ENCODE data around the gene CYP3A4. TPM values are rescaled to one million over a fixed set of nuclear protein-coding genes. Genes with fewer than 3 reads are reported as not detected.

CYP3A4 gene
- total RNA-seq, 1 donor from 2014 or later = not detected

GRCh38 chr7:99720800-99721595, 63.0 kb downstream of the CYP3A4 start:
- no peak for DNase-seq

GRCh38 chr7:99719996-99720769, 63.8 kb downstream of the CYP3A4 start:
- DNase-seq = no peak

GRCh38 chr7:99713995-99714570, 69.9 kb downstream of the CYP3A4 start:
- DNase-seq = no peak

- no peak for DNase-seq
These were observed 74.0 kb downstream of the CYP3A4 start for GRCh38 chr7:99709838-99710578.

GRCh38 chr7:99709260-99709659, 74.7 kb downstream of the CYP3A4 start:
- DNase-seq = no peak

GRCh38 chr7:99707096-99707495, 76.9 kb downstream of the CYP3A4 start:
- DNase-seq = no peak

Small RNA genes lying within 50 kb of the gene (small RNA-seq; reads per million reads assigned to genes)
- not detected for gene CYP3A137P

Other genes starting within 250 kb of the CYP3A4 start
- gene FAM200A, start 232.1 kb downstream of the CYP3A4 start, total RNA-seq = 18.9 TPM
- gene ZNF655, start 225.5 kb downstream of the CYP3A4 start, total RNA-seq = 79.1 TPM
- not detected for gene TMEM225B, start 185.9 kb downstream of the CYP3A4 start, total RNA-seq
- 18.4 TPM for gene ZSCAN25, start 167.2 kb downstream of the CYP3A4 start, total RNA-seq
- 1.6 TPM for gene CYP3A5, start 104.2 kb downstream of the CYP3A4 start, total RNA-seq
- not detected for gene CYP3A7, start 49.0 kb downstream of the CYP3A4 start, total RNA-seq
- 0.78 TPM for gene CYP3A43, start 43.8 kb upstream of the CYP3A4 start, total RNA-seq
- gene OR2AE1, start 92.8 kb upstream of the CYP3A4 start, total RNA-seq = not detected
- gene TRIM4, start 135.3 kb upstream of the CYP3A4 start, total RNA-seq = 9.0 TPM
- gene GJC3, start 145.4 kb upstream of the CYP3A4 start, total RNA-seq = 0.47 TPM
- not detected for gene AZGP1, start 191.8 kb upstream of the CYP3A4 start, total RNA-seq
- gene ZKSCAN1, start 231.4 kb upstream of the CYP3A4 start, total RNA-seq = 83.3 TPM

Measured in occipital lobe (tissue), 3 donors.